Right atrium auricular region (tissue), 2 donors: ENCODE measurements around the gene DNHD1. TPM values are rescaled to one million over a fixed set of nuclear protein-coding genes. Genes with fewer than 3 reads are reported as not detected.

Experiments used
- DNase-seq: peaks from one replicate; pipeline ENCODE4 v3.0.0-alpha.2; 2019; ENCODE audit warnings: low spot score
- H3K27ac ChIP-seq, 2 donors: fragments of 200-600 bp; sonication (generic); 1 replicate in 1 of 2; 2 replicates in 1 of 2; pipeline ENCODE4 v1.5.1; 2016 to 2019
- H3K27me3 ChIP-seq, 2 donors: fragments of 200-600 bp; sonication (generic); one replicate each; pipeline versions ENCODE4 v1.5.1 to v1.6.0; 2017 to 2019
- H3K36me3 ChIP-seq: fragments of 200-600 bp; sonication (generic); one replicate; pipeline ENCODE4 v1.5.1; 2016
- H3K4me1 ChIP-seq, 2 donors: fragments of 200-600 bp; sonication (generic); one replicate each; pipeline versions ENCODE4 v1.5.1 to v1.6.0; 2017 to 2019
- H3K4me3 ChIP-seq, 2 donors: fragments of 200-600 bp; sonication (generic); 1 replicate in 1 of 2; 2 replicates in 1 of 2; pipeline ENCODE4 v1.5.1; 2017 to 2019; ENCODE audit warnings: mild to moderate bottlenecking in 1 of 2, moderate library complexity in 1 of 2
- H3K9me3 ChIP-seq, 2 donors: fragments of 200-600 bp; sonication (generic); one replicate each; pipeline ENCODE4 v1.5.1; 2019
- total RNA-seq, 2 donors: library from RNA; depleted of rRNA; stranded (reverse); fragments of >200 nt; gene quantifications; one replicate each; pipeline ENCODE4 v1.1.0, GENCODE V29; 2016
- TF ChIP-seq, protein P1 (sequence below), 2 donors: fragments of 200-600 bp; sonication (generic); IDR thresholded peaks; one replicate each; pipeline ENCODE4 v1.5.1; 2019; ENCODE audit warnings: antibody characterized with exemption in 2 of 2

The DNHD1 gene
- total RNA-seq, result 1 to 10 TPM; 4.4 to 4.8 TPM

GRCh38 chr11:6497069-6497839 lies at the start of gene DNHD1:
Gene DNHD1, plus strand, starts transcription at chr11:6497280. Its CDS starts 936 bp downstream, at chr11:6498216.
- no peak for DNase-seq
- Histone ChIP-seq H3K9me3 (no peaks in the 10 kb centered on the region), H3K4me3 (peak within 1 kb of the TSS in 1 of 2 donors; percentile 20), H3K4me1 (no peaks in the 10 kb centered on the region), H3K27ac (peak within 1 kb of the TSS in 1 of 2 donors; percentile 6), H3K27me3 (no peaks in the 10 kb centered on the region), H3K36me3 (peaks cover 9% of the 10 kb centered on the region)
- TF ChIP-seq, protein P1, sequence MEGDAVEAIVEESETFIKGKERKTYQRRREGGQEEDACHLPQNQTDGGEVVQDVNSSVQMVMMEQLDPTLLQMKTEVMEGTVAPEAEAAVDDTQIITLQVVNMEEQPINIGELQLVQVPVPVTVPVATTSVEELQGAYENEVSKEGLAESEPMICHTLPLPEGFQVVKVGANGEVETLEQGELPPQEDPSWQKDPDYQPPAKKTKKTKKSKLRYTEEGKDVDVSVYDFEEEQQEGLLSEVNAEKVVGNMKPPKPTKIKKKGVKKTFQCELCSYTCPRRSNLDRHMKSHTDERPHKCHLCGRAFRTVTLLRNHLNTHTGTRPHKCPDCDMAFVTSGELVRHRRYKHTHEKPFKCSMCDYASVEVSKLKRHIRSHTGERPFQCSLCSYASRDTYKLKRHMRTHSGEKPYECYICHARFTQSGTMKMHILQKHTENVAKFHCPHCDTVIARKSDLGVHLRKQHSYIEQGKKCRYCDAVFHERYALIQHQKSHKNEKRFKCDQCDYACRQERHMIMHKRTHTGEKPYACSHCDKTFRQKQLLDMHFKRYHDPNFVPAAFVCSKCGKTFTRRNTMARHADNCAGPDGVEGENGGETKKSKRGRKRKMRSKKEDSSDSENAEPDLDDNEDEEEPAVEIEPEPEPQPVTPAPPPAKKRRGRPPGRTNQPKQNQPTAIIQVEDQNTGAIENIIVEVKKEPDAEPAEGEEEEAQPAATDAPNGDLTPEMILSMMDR (IDR thresholded peaks at IDR 0.05), result no peak

DNA sequence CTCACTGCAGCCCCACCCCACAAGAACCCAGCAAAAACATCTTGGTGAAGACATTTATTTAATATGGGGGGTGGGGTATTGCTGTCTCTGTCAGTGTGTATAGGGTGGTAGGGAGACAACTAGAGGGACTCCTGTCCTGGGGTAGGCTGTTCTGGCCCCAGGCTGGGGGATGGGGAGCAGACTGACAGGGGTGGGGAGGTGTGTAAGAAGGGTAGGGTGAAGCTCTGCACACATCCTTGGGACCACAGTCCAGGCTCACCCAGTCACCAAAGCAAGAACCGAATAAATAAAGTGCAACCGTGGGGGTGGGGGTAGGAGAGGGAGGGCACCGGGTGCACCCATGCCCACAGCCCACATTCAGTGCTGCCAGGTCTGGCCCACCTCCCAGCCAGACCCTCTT lies 48.5 kb upstream of the DNHD1 start:
- TF ChIP-seq, protein P1 (IDR thresholded peaks at IDR 0.05), result no peak
- Histone ChIP-seq H3K4me1 (peaks cover 0 to 4% of the 10 kb centered on the region in 2 donors), H3K27ac (no peak overlapping the region), H3K4me3 (no peak overlapping the region), H3K27me3 (no peaks in the 10 kb centered on the region), H3K9me3 (no peaks in the 10 kb centered on the region), H3K36me3 (peaks cover 48% of the 10 kb centered on the region)
- DNase-seq, result no peak

DNA sequence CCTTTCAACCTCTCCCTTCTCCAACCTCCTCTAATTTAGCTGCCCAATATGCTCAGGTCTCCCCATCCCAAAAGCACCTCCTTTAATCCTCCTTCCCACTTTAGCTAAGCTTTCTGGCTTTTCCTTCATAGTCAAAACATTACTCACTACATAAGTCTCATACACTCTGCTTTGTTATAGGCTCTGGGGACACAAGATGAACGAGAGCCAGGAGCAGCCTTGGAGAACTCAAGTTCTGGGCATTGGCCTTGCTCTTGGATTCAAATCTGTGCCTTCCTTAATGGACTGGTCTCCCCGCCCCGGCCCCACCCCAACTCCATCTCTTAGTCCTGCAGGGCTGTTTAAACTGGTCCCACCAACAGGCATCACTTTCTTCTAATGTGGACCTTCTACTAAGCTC lies 44.9 kb upstream of the DNHD1 start:
- H3K9me3 ChIP-seq, result no peaks in the 10 kb centered on the region
- DNase-seq, result no peak
- TF ChIP-seq, protein P1 (IDR thresholded peaks at IDR 0.05), result no peak
- no peaks in the 10 kb centered on the region for H3K27me3 ChIP-seq
- H3K27ac ChIP-seq, result no peak overlapping the region
- H3K36me3 ChIP-seq, result peaks cover 79% of the 10 kb centered on the region
- peaks cover 0 to 4% of the 10 kb centered on the region in 2 donors for H3K4me1 ChIP-seq
- no peak overlapping the region for H3K4me3 ChIP-seq

DNA sequence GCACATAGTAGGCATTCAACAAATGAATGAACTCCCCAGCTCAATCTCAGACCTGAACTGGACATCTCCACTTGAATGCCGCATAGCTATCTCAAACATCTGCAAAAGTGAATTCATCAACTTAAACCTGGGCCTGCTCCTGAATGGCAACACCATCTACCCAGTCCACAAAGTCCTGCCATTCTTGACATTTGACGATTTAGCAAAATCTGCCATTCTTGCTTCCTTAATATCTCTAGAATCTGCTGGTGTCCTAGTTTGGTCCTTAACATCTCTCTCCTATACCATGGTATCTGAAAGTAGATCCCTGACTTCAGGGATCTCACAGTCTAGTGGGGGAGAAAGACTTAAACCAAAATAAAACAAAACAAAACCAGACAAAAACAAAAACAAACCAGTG lies 43.9 kb upstream of the DNHD1 start:
- no peak overlapping the region for H3K27ac ChIP-seq
- H3K4me3 ChIP-seq, result no peak overlapping the region
- peaks cover 0 to 4% of the 10 kb centered on the region in 2 donors for H3K4me1 ChIP-seq
- no peaks in the 10 kb centered on the region for H3K27me3 ChIP-seq
- TF ChIP-seq, protein P1 (IDR thresholded peaks at IDR 0.05), result no peak
- H3K9me3 ChIP-seq, result no peaks in the 10 kb centered on the region
- no peak for DNase-seq
- peaks cover 87% of the 10 kb centered on the region for H3K36me3 ChIP-seq

- no peak for DNase-seq
- no peak overlapping the region for H3K27ac ChIP-seq
- TF ChIP-seq, protein P1 (IDR thresholded peaks at IDR 0.05), result no peak
Observed at GRCh38 chr11:6455070-6455469, 42.0 kb upstream of the DNHD1 start.

More at GRCh38 chr11:6455070-6455469, 42.0 kb upstream of the DNHD1 start:
- Histone ChIP-seq H3K27me3 (no peaks in the 10 kb centered on the region), H3K9me3 (no peaks in the 10 kb centered on the region), H3K36me3 (peaks cover 83% of the 10 kb centered on the region), H3K4me3 (no peak overlapping the region), H3K4me1 (peaks cover 0 to 4% of the 10 kb centered on the region in 2 donors)
